NCI-H2029 (cell line): Measurements from ENCODE around the gene PXT1.
"Not testable (repeated sequence)": the region's sequence is repeated elsewhere in the genome, so short reads cannot be mapped to it uniquely, and the experiment has no call there.

Experiments used
- DNase-seq: peaks from one replicate; lab custom pipeline; 2025; lab: John Stamatoyannopoulos, UW

PXT1 gene

GRCh38 chr6:36368921-36369865, 73.5 kb downstream of the PXT1 start:
- DNase-seq, result no peak

- no peak for DNase-seq
Measured at GRCh38 chr6:36368421-36368820, 74.2 kb downstream of the PXT1 start.

GRCh38 chr6:36367743-36368142, 74.9 kb downstream of the PXT1 start:
- no peak for DNase-seq

- DNase-seq, result no peak
Measured at GRCh38 chr6:36364669-36365479, 77.8 kb downstream of the PXT1 start.

GRCh38 chr6:36364061-36364635, 78.5 kb downstream of the PXT1 start:
- not testable (repeated sequence) for DNase-seq

- DNase-seq, result not testable (repeated sequence)
Measured at GRCh38 chr6:36363371-36363752, 79.3 kb downstream of the PXT1 start.

GRCh38 chr6:36362551-36363370, 79.9 kb downstream of the PXT1 start:
- DNase-seq, result no peak

- no peak for DNase-seq
Measured at GRCh38 chr6:36361071-36361470, 81.6 kb downstream of the PXT1 start.

- DNase-seq, result peak; percentile 71
Measured at GRCh38 chr6:36360241-36361054, 82.2 kb downstream of the PXT1 start.

GRCh38 chr6:36358226-36358915, 84.3 kb downstream of the PXT1 start:
- DNase-seq, result no peak

GRCh38 chr6:36357872-36358225, 84.8 kb downstream of the PXT1 start:
- DNase-seq, result no peak

GRCh38 chr6:36355819-36356218, 86.8 kb downstream of the PXT1 start:
- no peak for DNase-seq

GRCh38 chr6:36353411-36353915, 89.2 kb downstream of the PXT1 start:
- DNase-seq, result no peak

GRCh38 chr6:36352477-36353157, 90.0 kb downstream of the PXT1 start:
- DNase-seq, result no peak

GRCh38 chr6:36350681-36351571, 91.7 kb downstream of the PXT1 start:
- DNase-seq, result no peak

GRCh38 chr6:36350082-36350481, 92.6 kb downstream of the PXT1 start:
- DNase-seq, result no peak

- DNase-seq, result peak; percentile 93
Measured at GRCh38 chr6:36349240-36349639, 93.4 kb downstream of the PXT1 start.

- no peak for DNase-seq
Measured at GRCh38 chr6:36347621-36348020, 95.0 kb downstream of the PXT1 start.
